ENCODE data around the gene CHDH.

The CHDH gene, protein sequence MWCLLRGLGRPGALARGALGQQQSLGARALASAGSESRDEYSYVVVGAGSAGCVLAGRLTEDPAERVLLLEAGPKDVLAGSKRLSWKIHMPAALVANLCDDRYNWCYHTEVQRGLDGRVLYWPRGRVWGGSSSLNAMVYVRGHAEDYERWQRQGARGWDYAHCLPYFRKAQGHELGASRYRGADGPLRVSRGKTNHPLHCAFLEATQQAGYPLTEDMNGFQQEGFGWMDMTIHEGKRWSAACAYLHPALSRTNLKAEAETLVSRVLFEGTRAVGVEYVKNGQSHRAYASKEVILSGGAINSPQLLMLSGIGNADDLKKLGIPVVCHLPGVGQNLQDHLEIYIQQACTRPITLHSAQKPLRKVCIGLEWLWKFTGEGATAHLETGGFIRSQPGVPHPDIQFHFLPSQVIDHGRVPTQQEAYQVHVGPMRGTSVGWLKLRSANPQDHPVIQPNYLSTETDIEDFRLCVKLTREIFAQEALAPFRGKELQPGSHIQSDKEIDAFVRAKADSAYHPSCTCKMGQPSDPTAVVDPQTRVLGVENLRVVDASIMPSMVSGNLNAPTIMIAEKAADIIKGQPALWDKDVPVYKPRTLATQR

DNA sequence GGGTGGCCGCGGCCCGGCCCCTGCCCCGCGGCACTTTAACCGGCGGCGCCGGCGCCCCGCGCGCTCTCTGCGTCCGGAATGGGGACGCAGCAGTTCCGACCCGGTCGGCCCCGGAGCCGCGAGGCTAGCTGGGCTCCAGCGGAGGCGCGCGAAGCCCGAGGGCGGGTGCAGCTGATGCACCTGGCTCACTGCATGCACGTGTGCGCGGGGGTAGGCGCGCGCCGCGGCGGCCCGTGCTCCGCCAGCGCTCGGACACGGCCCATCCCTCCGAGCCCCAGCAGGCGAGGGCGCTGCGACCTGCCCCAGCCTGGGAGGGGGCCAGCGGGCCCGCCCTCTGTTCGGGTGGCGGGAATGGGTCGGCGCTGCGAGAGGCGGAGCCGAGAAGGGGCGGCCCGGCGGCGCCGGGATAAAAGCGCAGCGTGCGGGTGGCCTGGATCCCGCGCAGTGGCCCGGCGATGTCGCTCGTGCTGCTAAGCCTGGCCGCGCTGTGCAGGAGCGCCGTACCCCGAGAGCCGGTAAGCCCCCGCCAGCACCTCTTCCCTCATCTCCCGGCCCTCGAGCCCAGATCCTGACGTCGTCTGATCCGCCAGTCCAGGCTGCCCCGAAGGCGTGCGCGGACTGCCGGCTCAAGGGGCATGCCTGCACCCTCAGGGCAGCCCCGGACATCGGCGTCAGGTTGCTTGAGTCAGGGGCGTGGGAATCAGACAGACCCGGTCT lies at the start of gene CHDH, which contains the start of gene IL17RB:
Gene CHDH, minus strand, starts transcription at position 286 of the 717 bp plus-strand sequence. CDS start 22,411 bp downstream, outside the sequence.
Gene IL17RB, plus strand, starts transcription at position 435 of the 717 bp plus-strand sequence. Its CDS starts 21 bp downstream, at position 456.
- DNase-seq = no peak

DNA sequence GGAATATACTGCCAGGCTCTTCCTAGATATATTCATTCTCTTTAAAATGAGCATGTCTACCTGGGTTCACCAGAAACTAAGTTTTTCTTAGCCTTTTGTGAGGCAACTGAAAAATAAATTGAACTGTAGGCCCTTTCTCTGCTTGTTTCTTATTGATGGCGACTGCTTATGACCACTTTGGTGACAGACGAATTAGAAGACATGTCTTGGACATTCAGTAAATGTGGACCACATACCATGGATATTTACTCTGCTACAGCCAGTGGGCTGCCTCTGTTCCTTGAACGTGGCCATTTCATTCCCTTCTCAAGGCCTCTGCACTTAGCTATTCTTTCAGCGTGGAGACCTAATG lies 46.0 kb upstream of the CHDH start:
- no peak for DNase-seq

DNA sequence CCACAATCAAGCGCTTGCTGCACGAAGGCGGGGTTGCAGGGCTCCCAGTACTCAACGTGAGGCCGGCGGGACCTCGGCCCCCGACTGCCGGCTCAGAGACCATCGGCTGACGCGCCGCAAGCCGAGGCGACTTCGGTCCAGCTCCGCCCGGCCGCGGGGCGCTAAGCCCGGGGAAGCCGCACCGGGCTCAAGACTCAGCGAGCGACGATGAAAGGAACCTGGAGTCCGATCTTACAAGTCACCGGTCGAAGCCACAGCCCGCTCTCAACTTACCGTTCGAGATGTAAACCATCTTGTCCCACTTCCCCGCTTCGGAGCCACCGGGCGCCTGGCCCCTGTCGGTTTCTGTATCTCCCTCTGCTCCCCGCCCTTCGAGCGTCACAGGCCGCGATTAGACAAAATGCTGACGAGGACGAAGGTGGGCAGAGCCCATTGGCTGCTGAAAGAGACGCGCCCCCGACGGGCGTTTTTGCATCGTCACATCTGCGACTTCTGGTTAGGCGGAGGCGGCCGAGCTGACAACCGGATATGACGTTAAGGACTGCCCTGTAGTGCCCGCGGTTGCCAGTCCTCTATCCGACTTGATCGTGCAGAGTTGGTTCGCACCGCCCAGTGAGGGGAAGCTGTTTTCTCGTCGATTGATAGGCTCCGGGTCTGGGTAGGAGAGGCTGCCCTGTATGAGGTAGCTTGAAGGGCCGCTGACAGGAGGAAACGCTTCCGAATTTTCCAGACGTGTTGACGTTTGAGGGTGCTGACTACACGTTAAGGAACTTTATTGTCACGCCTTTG lies 45.5 kb upstream of the CHDH start, which contains the start of gene SELENOK:
Gene SELENOK, minus strand, starts transcription at position 363 of the 789 bp plus-strand sequence.
- DNase-seq = peak; percentile 96

DNA sequence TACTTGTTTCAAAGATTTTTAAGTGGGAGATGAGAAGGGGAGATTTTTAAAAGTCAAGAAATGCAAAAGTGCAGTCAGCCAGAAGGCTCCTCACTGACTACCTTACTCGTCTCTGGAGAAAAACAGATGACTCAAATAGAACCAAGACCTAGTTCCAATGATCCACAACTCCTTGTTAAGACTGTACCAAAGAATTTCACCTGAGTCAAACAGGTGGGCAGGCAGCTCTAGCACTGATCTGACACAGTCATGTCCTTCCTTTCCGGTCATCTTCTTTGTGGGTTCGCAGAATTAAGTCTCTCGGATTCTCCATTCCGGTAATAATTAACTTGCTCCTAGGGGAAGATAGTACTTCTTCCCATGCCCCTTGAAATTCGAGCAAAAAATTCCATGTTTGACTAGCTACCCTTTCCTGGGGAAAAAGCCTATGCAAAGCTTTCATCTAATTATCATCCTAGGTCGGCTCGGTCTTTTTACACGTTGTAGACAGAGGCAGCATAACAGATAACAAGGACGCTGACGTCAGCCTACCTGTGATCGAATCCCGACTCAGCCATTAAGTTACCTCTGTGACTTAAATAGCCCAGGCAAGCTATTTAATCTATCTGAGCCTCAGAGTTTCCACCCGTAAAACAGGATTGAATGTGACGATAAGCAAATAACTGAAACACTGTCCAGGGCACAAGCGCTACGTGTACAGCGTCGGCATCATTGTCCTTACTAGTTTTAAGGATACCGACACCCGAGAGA lies 44.7 kb upstream of the CHDH start:
- DNase-seq = peak; percentile 48

DNA sequence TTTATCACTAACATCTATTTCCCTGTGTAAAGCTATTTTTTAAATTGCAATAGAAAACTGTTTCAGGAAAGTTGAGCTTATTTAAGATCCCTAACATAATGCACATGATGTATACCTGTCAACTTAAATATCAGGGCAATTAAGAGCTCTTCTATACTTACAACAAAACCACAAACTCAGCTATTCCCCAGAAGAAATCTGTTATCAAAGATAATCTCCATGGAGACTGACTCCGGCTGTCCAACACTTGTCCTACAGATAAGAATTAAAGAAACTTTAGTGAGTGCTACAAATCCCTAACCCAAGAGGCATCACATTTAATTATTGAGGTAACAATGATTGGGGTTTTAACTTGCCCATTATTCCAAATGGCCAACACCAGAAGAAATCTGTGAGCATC lies 42.0 kb upstream of the CHDH start:
- no peak for DNase-seq

DNA sequence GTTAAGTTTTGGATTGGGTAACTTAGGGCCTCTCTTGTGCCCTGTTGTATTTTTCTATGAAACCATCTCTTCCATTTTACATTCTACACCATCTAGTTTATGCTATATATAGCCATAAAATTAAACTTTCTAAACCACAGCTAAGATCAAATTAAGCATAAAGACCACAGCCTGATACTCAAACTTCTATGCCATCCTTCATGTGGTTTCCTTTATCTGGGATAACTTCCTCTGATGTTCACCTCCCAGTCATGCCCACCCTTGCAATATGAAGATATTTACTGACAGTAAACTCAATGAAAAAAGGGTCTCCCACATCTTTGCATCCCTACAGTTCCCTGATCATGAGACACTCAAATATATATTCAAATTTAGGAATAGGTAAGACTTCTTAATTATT lies 41.2 kb upstream of the CHDH start:
- DNase-seq = no peak

DNA sequence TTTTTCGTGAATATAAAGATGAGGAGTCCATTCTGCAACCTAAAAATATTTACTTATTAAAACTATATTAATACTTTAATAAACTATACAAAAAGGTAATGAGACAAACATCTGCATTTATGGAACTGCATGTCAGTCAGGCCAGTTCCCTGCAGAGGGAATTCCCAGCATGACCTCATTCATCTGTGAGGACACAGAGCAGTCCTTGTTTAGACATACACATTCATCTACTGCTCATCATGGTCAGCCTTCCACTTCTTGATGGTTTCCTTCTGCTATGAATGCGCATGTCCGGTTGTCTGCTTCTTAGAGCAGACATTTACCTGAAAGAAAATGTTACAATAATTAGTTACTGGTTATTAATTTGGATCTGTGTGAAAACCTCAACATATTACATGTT lies 39.0 kb upstream of the CHDH start:
- DNase-seq = no peak

DNA sequence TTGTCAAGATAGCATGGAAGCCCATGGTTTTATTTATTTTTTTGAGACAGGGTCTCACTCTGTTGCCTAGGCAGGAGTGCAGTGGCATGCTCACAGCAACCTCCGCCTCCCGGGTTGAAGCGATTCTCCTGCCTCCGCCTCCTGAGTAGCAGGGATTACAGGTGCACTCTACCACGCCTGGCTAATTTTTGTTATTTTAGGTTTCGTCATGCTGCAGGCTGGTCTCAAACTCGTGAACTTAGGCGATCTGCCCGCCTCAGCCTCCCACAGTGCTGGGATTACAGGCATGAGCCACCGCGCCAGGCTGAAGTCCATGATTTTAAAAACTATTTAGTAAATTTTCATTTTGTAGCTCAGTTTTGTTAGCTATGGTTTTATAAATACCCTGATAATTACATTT lies 38.4 kb upstream of the CHDH start:
- no peak for DNase-seq

DNA sequence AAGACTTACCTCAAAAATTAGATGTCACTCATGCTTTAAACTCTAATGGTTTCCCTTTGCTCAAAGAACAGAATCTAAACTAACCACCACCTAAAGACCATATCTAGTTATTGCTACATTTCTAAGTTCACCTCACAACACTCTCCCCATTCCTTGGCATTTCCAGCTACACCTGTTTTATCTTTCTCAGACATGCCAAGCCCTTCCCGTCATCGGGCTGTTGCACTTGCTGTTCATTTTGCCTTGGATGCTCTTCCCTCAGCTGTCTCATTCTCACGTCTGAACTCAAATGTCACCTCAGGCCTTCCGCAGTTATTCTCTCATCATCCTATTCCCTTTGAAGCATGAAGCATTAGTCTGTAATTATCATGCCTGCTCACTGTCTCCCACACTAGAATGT lies 36.8 kb upstream of the CHDH start:
- no peak for DNase-seq

DNA sequence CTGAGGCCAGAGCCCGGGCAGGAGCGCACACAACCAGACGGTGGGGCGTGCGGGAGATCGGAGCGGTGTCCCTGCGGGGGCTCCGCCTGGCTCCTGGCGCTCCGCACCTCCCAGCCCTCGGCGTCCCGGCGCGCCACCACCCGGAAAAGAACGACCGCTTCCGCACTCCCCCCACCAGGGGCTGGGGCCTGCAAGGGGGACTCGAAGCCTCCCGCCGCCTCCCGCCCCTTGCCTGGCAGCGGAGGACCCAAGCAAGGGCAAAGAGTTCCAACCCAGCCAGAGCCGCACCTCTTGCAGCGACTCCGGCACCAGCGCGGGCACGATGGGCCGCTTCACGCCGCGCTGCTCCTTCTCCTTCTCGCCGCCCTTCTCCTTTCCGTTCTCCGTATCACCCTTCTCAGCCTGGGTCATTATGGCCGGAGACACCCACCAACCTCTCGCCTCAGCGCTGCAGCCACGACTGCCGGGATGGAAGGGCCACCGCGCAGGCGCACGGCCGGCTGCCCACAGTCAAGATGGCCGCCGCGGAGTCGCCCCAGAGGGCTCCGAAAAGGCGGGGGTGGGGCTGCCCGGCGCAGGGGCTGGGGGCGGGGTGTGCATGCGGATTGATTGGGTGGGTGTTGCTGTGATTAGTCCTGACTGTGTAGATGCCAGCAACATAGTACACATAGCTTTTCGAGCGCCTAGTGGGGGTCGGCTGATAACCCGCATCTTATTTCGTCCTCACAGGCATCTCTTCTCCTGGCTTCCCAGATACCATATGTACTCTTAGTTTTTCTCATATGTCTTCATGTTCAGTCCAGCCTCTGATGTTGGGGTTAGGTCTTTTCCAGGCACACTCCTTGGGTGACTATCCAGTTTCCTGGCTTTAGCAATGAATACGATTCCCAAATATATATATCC lies 35.7 kb upstream of the CHDH start, which contains the start of gene ACTR8:
Gene ACTR8, minus strand, starts transcription at position 462 of the 903 bp plus-strand sequence. Its CDS starts 51 bp downstream, at position 411.
- peak; percentile 89 for DNase-seq

DNA sequence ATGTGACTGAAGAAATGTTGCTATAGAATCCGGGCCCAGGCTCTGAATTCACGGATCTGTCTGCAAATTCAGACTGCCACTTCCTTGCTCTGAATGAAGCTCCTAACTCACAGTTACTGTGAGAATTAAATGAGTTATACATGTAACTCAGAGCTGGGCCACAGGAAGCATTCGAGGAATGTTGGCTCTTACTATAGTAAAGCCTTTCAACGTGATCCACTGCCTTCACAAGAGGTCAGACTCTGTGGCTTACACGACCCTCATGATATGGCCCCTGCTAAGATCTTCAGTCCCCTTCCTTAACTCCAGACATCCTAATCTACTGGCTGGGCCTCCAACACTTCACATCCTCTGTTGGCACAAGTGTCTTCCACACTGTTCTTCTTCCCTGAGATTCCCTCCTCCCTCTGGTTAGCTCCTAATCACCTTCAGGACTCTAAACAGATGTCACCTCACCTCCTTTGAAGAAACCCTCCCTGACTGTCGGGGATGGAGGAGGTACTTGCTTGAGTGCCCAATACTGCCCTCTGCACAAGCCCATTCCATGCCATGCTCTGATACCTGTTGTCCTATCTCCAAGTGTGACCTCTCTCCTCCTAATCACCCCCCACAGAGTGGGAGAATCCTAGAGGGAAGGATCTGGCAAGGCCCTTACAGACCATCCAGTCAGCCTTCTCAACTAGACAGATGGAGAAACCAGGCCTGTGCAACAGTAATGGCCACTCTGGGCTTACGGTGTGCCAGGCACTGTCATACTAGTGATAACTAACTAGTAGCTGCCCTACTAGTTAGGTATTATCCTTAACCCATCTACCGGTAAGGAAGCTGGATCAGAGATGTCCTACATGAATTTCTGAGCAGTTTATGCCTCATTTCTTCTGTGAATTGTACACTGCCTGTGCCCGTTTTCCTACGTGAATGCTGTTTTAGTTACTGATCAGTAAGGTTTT lies 34.5 kb upstream of the CHDH start:
- no peak for DNase-seq

DNA sequence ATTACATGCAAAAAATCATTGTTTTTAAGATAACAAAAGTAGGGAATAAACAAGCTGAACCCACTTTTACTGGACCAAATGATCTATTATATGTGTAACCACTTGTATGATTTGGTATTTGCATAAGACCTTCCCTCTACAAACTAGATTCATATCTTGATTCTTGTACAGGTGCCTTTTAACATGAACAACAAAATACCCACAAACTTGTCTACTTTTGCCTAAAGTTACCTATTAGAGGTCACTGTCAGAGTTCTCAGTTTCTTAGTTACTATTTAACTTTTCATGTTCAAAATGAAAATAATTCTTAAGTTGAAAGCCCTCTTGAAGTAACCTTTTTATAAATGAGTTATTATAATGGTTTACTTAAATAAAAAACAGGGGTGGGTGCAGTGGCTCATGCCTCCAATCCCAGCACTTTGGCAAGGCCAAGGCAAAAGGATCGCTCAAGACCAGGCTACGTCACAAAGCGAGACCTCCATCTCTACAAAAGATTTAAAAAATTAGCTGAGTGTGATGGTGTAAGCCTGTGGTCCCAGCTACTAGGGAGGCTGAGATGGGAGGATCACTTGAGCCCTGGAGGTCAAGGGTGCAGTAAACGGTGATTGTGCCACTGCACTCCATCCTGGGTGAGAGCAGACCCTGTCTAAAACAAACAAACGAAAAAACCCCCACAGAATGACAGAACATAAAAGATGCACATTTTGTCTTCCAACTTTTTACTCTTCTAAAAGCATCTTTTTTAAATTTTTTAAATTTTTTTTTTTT lies 19.7 kb upstream of the CHDH start:
- no peak for DNase-seq

DNA sequence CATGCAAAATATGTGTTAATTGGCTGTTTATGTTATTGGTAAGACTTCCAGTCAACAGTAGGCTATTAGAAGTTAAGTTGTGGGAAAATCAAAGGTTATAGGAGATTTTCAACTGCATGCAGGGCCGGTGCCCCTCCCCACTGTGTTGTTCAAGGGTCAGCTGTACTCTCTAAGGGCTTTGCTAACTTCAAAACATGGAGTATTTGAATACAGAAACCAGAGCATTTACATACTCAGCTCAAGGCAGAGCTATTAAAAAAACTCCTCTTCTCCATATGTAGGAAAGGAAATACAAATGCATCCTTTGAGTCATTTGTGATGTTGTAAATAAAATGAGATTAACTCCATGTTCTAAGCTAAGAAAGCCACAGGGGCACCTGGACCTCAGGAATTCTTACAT lies 16.9 kb upstream of the CHDH start:
- no peak for DNase-seq

DNA sequence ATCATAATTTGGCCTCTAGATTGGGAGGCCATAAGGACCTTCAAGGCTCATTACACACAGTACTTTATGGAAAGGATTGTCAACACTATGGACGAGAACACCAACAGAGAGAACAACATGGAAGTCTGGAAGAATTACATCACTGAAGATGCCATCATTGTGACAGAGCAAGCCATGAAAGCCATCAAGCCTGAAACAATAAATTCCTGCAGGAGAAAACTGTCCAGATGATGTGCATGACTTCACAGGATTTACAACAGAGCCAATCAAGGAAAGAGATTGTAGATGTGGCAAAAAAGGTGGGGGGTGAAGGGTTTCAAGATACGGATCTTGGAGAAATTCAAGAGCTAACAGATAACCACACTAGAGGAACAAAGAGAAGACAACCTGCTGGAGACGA lies 16.0 kb upstream of the CHDH start:
- DNase-seq = no peak

DNA sequence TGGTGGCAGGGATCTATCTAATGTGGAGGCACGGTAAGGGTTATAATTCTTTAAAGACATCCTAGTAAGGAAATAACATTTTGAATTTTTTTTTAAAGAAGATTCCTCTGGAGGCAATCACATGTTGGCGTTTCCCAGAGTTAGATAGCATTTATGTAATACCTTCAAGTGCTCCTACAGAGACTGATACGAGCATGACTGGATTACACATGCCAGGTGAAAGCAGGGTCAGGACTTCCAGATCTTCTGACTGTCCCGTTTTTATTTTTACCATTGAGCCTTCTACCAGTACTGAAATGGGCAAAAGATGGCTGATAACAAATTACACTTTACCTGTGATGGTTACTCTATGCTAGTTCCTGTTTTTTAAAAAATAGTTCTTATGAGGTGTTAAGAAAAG lies 14.0 kb upstream of the CHDH start:
- no peak for DNase-seq

DNA sequence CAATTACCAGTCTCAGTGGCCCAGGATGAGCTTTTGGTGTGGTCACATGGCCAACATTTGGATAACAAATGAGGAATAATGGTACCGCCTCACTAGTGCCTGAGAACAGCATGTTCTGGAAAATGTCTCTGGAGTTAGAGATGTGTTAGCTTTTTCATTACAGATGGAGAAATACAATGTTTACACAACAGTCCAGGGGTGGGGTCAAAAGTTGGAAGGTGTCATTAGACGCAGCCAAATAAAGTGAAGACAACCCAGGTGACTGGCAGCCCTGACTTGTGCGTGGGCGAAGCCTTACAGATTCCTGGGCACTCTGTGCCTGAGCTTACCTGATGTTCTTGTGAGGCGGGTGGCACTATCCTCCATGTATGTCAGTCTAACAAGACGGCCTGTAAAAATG lies 13.0 kb upstream of the CHDH start:
- DNase-seq = no peak

DNA sequence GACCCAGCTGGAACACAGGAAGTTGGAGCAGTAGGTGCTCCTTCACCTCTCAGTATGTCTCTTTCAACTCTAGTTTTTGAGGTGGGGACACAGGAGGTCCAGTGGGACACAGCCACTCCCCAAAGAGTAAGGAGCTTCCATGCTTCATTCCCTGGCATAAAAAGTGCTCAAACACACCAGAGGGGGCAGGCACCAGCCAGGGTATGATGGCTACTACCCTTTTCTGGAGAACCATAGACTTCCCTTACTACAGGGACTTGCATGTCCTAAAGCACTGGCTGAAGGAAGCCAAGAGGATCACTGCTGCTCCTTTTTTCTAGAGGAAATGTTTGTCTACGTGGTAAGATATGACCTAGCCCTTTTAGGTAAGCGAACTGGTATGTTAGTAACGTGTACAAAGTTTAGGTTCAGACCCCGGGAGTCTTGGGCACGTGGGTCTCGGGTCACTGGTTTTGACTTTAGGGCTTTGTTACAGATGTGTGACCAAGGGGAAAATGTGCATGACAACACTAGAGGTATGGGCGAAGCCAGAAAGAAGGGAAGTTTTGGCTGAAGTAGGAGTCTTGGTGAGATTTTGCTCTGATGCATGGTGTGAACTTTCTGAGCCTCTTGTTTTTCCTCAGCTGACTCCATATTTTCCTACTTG lies 12.0 kb upstream of the CHDH start:
- no peak for DNase-seq

DNA sequence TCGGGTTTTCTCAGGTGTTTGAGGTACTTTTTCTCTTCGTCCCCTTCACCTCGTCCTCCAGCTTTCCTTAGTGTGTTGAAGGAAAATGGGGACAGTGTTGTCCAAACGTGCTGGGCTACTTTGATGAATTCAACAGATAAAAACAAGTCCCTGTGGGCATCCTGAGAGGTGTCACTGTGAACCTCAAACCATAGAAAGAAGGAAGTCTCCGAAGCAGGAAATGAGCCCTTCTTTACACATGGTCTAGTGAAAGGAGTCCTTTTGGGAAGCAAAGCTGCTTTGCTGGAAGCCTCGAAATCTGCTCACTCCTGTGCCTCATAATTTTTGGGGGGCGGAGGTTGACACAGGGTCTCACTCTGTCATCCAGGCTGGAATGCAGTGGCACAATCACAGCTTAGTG lies 10.7 kb upstream of the CHDH start:
- DNase-seq = no peak
